DND-41 (cell line): ENCODE data around the gene CUL5.

Experiments used
- ATAC-seq: fragments of 200-7000 bp; cut with Tn5 transposase; 3 replicates; pipeline ENCODE4 v1.9.1; 2021; ENCODE audit warnings: low read depth; ENCODE audit not compliant: insufficient read depth
- DNase-seq: peaks from one replicate; pipeline ENCODE4 v3.0.0-alpha.2; 2020
- H2AFZ ChIP-seq: 2 replicates; pipeline ENCODE4 v1.6.0; 2012; ENCODE audit warnings: low read depth, low read length
- H3K27ac ChIP-seq: 2 replicates; pipeline ENCODE4 v1.5.1; 2012; ENCODE audit warnings: low read length, inconsistent platforms
- H3K27me3 ChIP-seq: fragments of 200-600 bp; sonication (generic); 2 replicates; pipeline ENCODE4 v1.6.0; 2012; ENCODE audit warnings: low read length, mild to moderate bottlenecking, inconsistent platforms; ENCODE audit not compliant: insufficient read depth, poor library complexity
- H3K36me3 ChIP-seq: 2 replicates; pipeline ENCODE4 v1.5.1; 2012; ENCODE audit warnings: low read length, inconsistent platforms; ENCODE audit not compliant: insufficient read depth
- H3K4me1 ChIP-seq: 2 replicates; pipeline ENCODE4 v1.5.1; 2012; ENCODE audit warnings: mild to moderate bottlenecking, low read length; ENCODE audit not compliant: insufficient read depth
- H3K4me2 ChIP-seq: 2 replicates; pipeline ENCODE4 v1.6.0; 2012; ENCODE audit warnings: mild to moderate bottlenecking, moderate library complexity, low read length, inconsistent platforms; ENCODE audit not compliant: insufficient read depth
- H3K4me3 ChIP-seq, 2 experiments: fragments of 200-600 bp in 1 of 2; shearing (Covaris generic) in 1 of 2; 2 replicates each; pipeline ENCODE4 v1.5.1; 2012 to 2016; ENCODE audit warnings: inconsistent platforms in 2 of 2, low read length in 2 of 2, mild to moderate bottlenecking in 2 of 2, low read depth in 1 of 2, moderate library complexity in 1 of 2
- H3K79me2 ChIP-seq: 2 replicates; pipeline ENCODE4 v1.6.0; 2012; ENCODE audit warnings: low read length, inconsistent platforms; ENCODE audit not compliant: insufficient read depth
- H3K9ac ChIP-seq: 2 replicates; pipeline ENCODE4 v1.6.0; 2012; ENCODE audit warnings: low read depth, mild to moderate bottlenecking, inconsistent platforms, low read length, moderate library complexity
- H3K9me3 ChIP-seq: 2 replicates; pipeline ENCODE4 v1.5.1; 2012; ENCODE audit warnings: low read length, moderate library complexity, mild to moderate bottlenecking, inconsistent platforms; ENCODE audit not compliant: insufficient read depth, severe bottlenecking
- H4K20me1 ChIP-seq: 2 replicates; pipeline ENCODE4 v1.6.0; 2012; ENCODE audit warnings: low read length; ENCODE audit not compliant: insufficient read depth
- EZH2 ChIP-seq: IDR thresholded peaks from 3 replicates; pipeline ENCODE4 v1.6.1; 2012; ENCODE audit warnings: borderline replicate concordance, low read depth, mild to moderate bottlenecking, moderate library complexity, low read length, inconsistent platforms; ENCODE audit not compliant: severe bottlenecking
- TF ChIP-seq, protein P1 (sequence below): IDR thresholded peaks from 2 replicates; pipeline ENCODE4 v1.5.1; 2012; ENCODE audit warnings: borderline replicate concordance, low read length, moderate library complexity, mild to moderate bottlenecking; ENCODE audit not compliant: poor library complexity, severe bottlenecking; ENCODE audit errors: extremely low read depth

CUL5 gene

DNA sequence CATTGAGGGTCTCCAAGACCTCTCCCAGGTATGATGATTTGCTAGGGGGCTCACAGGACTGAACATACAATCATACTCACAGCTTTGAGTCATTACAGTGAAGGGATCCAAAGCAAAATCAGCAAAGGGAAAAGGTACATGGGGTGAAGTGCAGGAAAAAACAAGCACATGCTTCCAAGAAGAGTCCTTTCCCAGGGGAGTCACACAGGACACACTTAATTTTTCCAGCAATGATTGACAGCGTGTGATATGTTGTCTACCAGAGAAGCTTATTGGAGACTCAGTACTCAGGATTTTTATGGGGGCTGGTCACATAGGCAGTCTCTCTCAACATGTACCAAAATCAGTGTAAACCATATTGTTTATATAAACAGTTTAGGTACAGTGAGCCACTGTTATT, 25.3 kb downstream of the CUL5 start:
- H3K9ac ChIP-seq = no peak overlapping the region
- peaks cover 69% of the 10 kb centered on the region for H3K79me2 ChIP-seq
- H2AFZ ChIP-seq = no peak overlapping the region
- H3K36me3 ChIP-seq = peaks cover 60% of the 10 kb centered on the region
- TF ChIP-seq EZH2 = no peak
- TF ChIP-seq, protein P1, sequence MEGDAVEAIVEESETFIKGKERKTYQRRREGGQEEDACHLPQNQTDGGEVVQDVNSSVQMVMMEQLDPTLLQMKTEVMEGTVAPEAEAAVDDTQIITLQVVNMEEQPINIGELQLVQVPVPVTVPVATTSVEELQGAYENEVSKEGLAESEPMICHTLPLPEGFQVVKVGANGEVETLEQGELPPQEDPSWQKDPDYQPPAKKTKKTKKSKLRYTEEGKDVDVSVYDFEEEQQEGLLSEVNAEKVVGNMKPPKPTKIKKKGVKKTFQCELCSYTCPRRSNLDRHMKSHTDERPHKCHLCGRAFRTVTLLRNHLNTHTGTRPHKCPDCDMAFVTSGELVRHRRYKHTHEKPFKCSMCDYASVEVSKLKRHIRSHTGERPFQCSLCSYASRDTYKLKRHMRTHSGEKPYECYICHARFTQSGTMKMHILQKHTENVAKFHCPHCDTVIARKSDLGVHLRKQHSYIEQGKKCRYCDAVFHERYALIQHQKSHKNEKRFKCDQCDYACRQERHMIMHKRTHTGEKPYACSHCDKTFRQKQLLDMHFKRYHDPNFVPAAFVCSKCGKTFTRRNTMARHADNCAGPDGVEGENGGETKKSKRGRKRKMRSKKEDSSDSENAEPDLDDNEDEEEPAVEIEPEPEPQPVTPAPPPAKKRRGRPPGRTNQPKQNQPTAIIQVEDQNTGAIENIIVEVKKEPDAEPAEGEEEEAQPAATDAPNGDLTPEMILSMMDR = no peak
- H3K9me3 ChIP-seq = no peaks in the 10 kb centered on the region
- H3K4me2 ChIP-seq = no peak overlapping the region
- H3K27me3 ChIP-seq = no peaks in the 10 kb centered on the region
- H4K20me1 ChIP-seq = peaks cover 39% of the 10 kb centered on the region; the same call in 1 of the 2 replicates
- no peaks in the 10 kb centered on the region for H3K4me1 ChIP-seq
- no peak overlapping the region for H3K4me3 ChIP-seq
- H3K27ac ChIP-seq = no peak overlapping the region
- ATAC-seq = no peak
- no peak for DNase-seq

DNA sequence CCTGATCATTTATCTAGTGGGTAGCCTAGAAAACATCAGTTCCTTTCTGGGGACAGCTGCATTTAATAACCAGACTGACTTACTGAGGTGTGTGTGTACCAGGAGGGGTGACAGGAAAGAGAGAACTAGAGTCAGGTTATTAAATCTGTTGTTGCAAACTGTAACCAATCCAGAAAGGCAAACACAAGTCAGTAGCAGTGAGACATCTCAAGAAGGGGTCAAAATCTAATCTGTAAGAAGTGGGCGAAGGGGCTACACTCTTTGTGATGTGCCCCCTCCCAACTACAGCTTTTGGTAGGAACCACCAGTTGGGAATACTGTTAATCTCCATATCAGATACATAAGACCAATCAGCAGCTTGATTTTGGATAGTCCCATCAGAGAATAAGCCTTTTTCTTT, 26.3 kb downstream of the CUL5 start:
- Histone ChIP-seq H3K4me3 (no peak overlapping the region), H2AFZ (no peak overlapping the region), H3K79me2 (peaks cover 67% of the 10 kb centered on the region), H3K27me3 (no peaks in the 10 kb centered on the region), H3K9ac (no peak overlapping the region), H3K27ac (no peak overlapping the region), H4K20me1 (peaks cover 35% of the 10 kb centered on the region; the same call in 1 of the 2 replicates), H3K36me3 (peaks cover 68% of the 10 kb centered on the region), H3K9me3 (no peaks in the 10 kb centered on the region), H3K4me1 (no peaks in the 10 kb centered on the region), H3K4me2 (no peak overlapping the region)
- DNase-seq (no peak), ATAC-seq (no peak)
- no peak for TF ChIP-seq EZH2
- TF ChIP-seq, protein P1 = no peak

DNA sequence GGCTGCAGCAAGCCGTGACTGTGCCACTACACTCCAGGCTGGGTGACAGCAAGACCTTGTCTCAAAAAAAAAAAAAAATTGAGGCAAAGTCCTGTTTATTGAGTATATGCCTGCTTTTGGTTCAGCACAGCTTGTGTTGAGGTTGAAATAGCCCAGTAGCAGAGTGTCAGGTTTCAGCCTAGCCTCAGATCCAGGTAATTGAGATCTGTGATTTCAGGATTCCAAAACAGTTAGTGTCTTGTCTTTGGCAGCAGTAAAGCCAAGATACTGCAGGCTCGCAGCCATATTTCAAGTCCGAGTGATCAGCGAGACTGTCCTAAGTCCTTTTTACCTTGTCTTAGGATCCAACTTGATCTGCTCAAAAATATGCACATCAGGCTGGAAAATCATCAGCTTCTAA, 27.0 kb downstream of the CUL5 start:
- no peaks in the 10 kb centered on the region for H3K9me3 ChIP-seq
- no peaks in the 10 kb centered on the region for H3K27me3 ChIP-seq
- TF ChIP-seq EZH2 = no peak
- H2AFZ ChIP-seq = no peak overlapping the region
- DNase-seq (no peak), ATAC-seq (no peak)
- no peak overlapping the region for H3K4me3 ChIP-seq
- H3K79me2 ChIP-seq = peaks cover 66% of the 10 kb centered on the region
- H3K4me1 ChIP-seq = no peaks in the 10 kb centered on the region
- no peak overlapping the region for H3K4me2 ChIP-seq
- H3K36me3 ChIP-seq = peaks cover 70% of the 10 kb centered on the region
- peaks cover 29% of the 10 kb centered on the region; the same call in 1 of the 2 replicates for H4K20me1 ChIP-seq
- H3K9ac ChIP-seq = no peak overlapping the region
- no peak overlapping the region for H3K27ac ChIP-seq

DNA sequence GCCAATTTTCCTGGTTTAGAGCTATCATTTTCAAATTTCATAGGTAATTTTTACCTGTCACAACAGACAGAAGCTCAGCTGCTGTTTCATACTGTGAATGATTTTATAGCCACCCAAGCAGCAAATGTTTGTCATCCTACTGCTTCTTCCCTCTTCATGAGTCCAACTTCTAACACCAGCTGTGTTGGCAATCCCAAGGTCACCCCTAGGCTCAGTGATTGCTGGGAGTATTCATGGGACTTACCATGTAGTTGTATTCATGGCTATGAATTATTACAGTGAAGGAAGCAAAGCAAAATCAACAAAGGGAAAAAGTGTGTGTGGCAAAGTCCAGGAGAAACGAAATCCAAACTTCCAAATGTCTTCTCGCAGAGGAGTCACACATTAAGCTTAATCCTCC, 28.5 kb downstream of the CUL5 start:
- no peaks in the 10 kb centered on the region for H3K9me3 ChIP-seq
- H3K27me3 ChIP-seq = no peaks in the 10 kb centered on the region
- no peak for DNase-seq
- H3K36me3 ChIP-seq = peaks cover 72% of the 10 kb centered on the region
- H2AFZ ChIP-seq = no peak overlapping the region
- H3K4me1 ChIP-seq = no peaks in the 10 kb centered on the region
- H3K9ac ChIP-seq = no peak overlapping the region
- no peak for TF ChIP-seq EZH2
- no peak overlapping the region for H3K27ac ChIP-seq
- no peak overlapping the region for H3K4me2 ChIP-seq
- peaks cover 16% of the 10 kb centered on the region; the same call in 1 of the 2 replicates for H4K20me1 ChIP-seq
- H3K4me3 ChIP-seq = no peak overlapping the region
- peaks cover 52% of the 10 kb centered on the region for H3K79me2 ChIP-seq
- no peak for ATAC-seq
